ENCODE measurements around the gene FANCG.

FANCG gene

GRCh38 chr9:35079426-35080341 is at the start of gene FANCG:
Gene FANCG, minus strand, starts transcription at chr9:35079942. Its CDS starts 418 bp downstream, at chr9:35079524.
- peak; percentile 75 to 78 for DNase-seq (ENCODE audit: low read depth in 2 of 2)

GRCh38 chr9:35116898-35117551 is 37.3 kb upstream of the FANCG start:
- DNase-seq (ENCODE audit: low read depth in 2 of 2): peak; percentile 71 to 78

GRCh38 chr9:35116539-35116897 is 36.8 kb upstream of the FANCG start:
- DNase-seq (ENCODE audit: low read depth in 2 of 2): no peak

GRCh38 chr9:35115680-35116538 is 36.2 kb upstream of the FANCG start, which contains the start of gene ATOSB:
Gene ATOSB, minus strand, starts transcription at chr9:35115862. Its CDS starts 7,588 bp downstream, at chr9:35108274.
- DNase-seq (ENCODE audit: low read depth in 2 of 2): peak; percentile 85 to 89

- no peak for DNase-seq (ENCODE audit: low read depth in 2 of 2)
Measured at GRCh38 chr9:35114840-35115628, 35.3 kb upstream of the FANCG start.

GRCh38 chr9:35114113-35114839 is 34.5 kb upstream of the FANCG start:
- DNase-seq (ENCODE audit: low read depth in 2 of 2): peak in 1 of 2 experiments; percentile 60

GRCh38 chr9:35112257-35113020 is 32.7 kb upstream of the FANCG start:
- DNase-seq (ENCODE audit: low read depth in 2 of 2): no peak

- DNase-seq (ENCODE audit: low read depth in 2 of 2): peak; percentile 91 to 95
Measured at GRCh38 chr9:35111001-35111933, 31.5 kb upstream of the FANCG start.

- DNase-seq (ENCODE audit: low read depth in 2 of 2): no peak
Measured at GRCh38 chr9:35110327-35110761, 30.6 kb upstream of the FANCG start.

- no peak for DNase-seq (ENCODE audit: low read depth in 2 of 2)
Measured at GRCh38 chr9:35108946-35109575, 29.3 kb upstream of the FANCG start.

GRCh38 chr9:35108461-35108860 is 28.7 kb upstream of the FANCG start:
- DNase-seq (ENCODE audit: low read depth in 2 of 2): no peak

- DNase-seq (ENCODE audit: low read depth in 2 of 2): no peak
Measured at GRCh38 chr9:35107297-35108290, 27.9 kb upstream of the FANCG start.

GRCh38 chr9:35106343-35106730 is 26.6 kb upstream of the FANCG start:
- no peak for DNase-seq (ENCODE audit: low read depth in 2 of 2)

GRCh38 chr9:35105571-35106342 is 26.0 kb upstream of the FANCG start:
- no peak for DNase-seq (ENCODE audit: low read depth in 2 of 2)

- no peak for DNase-seq (ENCODE audit: low read depth in 2 of 2)
Measured at GRCh38 chr9:35105126-35105525, 25.4 kb upstream of the FANCG start.

GRCh38 chr9:35104586-35104985 is 24.8 kb upstream of the FANCG start:
- no peak for DNase-seq (ENCODE audit: low read depth in 2 of 2)
